Middle frontal gyrus (tissue), 1 donor: ENCODE measurements around the gene ANKMY1.

Experiments
- DNase-seq: peaks from one replicate; pipeline ENCODE4 v3.0.0-alpha.2; 2015; ENCODE audit warnings: low spot score; ENCODE audit errors: extremely low spot score

ANKMY1 gene

GRCh38 chr2:240437551-240437860 is 120.3 kb downstream of the ANKMY1 start:
- DNase-seq: no peak

- DNase-seq: no peak
Observed at GRCh38 chr2:240436683-240437550, 120.9 kb downstream of the ANKMY1 start.

GRCh38 chr2:240435948-240436682 is 121.7 kb downstream of the ANKMY1 start:
- no peak for DNase-seq

GRCh38 chr2:240435457-240435947 is 122.3 kb downstream of the ANKMY1 start, which contains the start of gene GPC1:
Gene GPC1 (plus strand): TSS chr2:240435663. CDS start chr2:240435919, 256 bp downstream.
- DNase-seq: no peak

- DNase-seq: peak; percentile 69
Observed at GRCh38 chr2:240434728-240435456, 122.9 kb downstream of the ANKMY1 start.

- no peak for DNase-seq
Observed at GRCh38 chr2:240433973-240434727, 123.6 kb downstream of the ANKMY1 start.

- DNase-seq: no peak
Observed at GRCh38 chr2:240432820-240433801, 124.7 kb downstream of the ANKMY1 start.

GRCh38 chr2:240432430-240432819 is 125.4 kb downstream of the ANKMY1 start:
- no peak for DNase-seq

- DNase-seq: no peak
Observed at GRCh38 chr2:240431661-240432424, 125.9 kb downstream of the ANKMY1 start.

GRCh38 chr2:240431271-240431660 is 126.5 kb downstream of the ANKMY1 start:
- no peak for DNase-seq

GRCh38 chr2:240430595-240430994 is 127.2 kb downstream of the ANKMY1 start:
- no peak for DNase-seq

GRCh38 chr2:240429872-240430491 is 127.8 kb downstream of the ANKMY1 start:
- DNase-seq: no peak
